ENCODE results near the gene SLC10A7.

DNA sequence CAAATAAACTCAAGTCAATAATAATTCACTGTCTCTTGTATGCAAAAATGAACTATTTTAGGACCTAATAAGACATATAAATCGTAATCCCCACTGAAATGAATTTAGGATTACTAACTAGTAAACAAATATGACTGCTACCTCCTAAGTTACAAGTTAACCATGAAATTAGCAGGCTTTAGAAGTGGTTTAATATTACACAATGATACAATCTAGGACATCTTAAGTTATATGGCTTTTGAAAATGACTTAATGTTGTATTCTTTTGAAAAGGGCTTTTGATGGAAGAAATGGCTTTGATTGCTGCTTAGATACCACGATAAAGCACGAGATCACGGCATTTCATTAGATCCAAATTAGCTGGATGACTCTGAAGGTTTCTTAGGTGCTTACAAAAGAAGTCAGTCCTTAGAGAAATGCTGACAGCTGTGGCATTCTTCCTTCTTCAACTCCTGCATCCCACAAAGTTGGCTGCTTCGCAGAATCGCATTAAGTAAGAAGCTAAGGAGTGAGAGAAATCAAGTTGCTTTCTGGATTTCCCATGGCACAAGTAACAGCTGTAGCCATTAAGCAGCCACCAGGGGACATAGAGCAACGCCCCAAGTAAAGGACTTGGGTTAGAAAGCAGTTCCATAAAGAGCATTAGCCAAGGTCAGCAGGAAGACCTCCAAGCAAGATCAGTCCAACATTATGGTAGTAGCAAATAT lies 6.9 kb downstream of the SLC10A7 start:
- TF ChIP-seq CTCF (IDR thresholded peaks at IDR 0.05; ENCODE audit: low read depth, low read length) = no peak
- TF ChIP-seq MAX (IDR thresholded peaks at IDR 0.05; ENCODE audit: low read depth, low read length) = no peak
- no peak for TF ChIP-seq POLR2A (IDR thresholded peaks at IDR 0.05; ENCODE audit: extremely low read depth, insufficient read length)
- TF ChIP-seq MYC (IDR thresholded peaks at IDR 0.05; ENCODE audit: low read depth, low read length) = no peak
